Gastroesophageal sphincter (tissue), 4 donors: Measurements from ENCODE around the gene PPP1R13B. TPM values are rescaled to one million over a fixed set of nuclear protein-coding genes. Genes with fewer than 3 reads are reported as not detected.

Experiments used
- ATAC-seq: fragments of 150-250 bp; one replicate; pipeline ENCODE4 v1.9.1; 2016; ENCODE audit warnings: mild to moderate bottlenecking, moderate library complexity
- H3K27ac ChIP-seq, 4 donors: fragments of 200-600 bp; sonication (generic) in 3 of 4; 1 replicate in 3 of 4; 2 replicates in 1 of 4; pipeline ENCODE4 v1.5.1; 2016 to 2019
- H3K27me3 ChIP-seq: fragments of 200-600 bp; sonication (generic); one replicate; pipeline ENCODE4 v1.5.1; 2019
- H3K36me3 ChIP-seq, 2 donors: fragments of 200-600 bp; sonication (generic); one replicate each; pipeline ENCODE4 v1.5.1; 2019; ENCODE audit warnings: control low read depth in 1 of 2
- H3K4me1 ChIP-seq, 3 donors: fragments of 200-600 bp; sonication (generic); 1 replicate in 2 of 3; 2 replicates in 1 of 3; pipeline ENCODE4 v1.5.1; 2016 to 2019; ENCODE audit warnings: control low read depth in 2 of 3
- H3K4me3 ChIP-seq, 2 donors: fragments of 200-600 bp; sonication (generic); one replicate each; pipeline ENCODE4 v1.5.1; 2019; ENCODE audit warnings: mild to moderate bottlenecking in 1 of 2, moderate library complexity in 1 of 2
- H3K9me3 ChIP-seq, 3 donors: fragments of 200-600 bp; sonication (generic); one replicate each; pipeline ENCODE4 v1.5.1; 2017 to 2019; ENCODE audit warnings: control low read depth in 2 of 3
- CTCF ChIP-seq, 4 experiments: fragments of 200-600 bp in 2 of 4; fragments of 450-650 bp in 2 of 4; sonication (generic) in 1 of 4; IDR thresholded peaks; one replicate each; pipeline ENCODE4 v1.5.1; 2017 to 2019; ENCODE audit warnings: antibody characterized with exemption in 4 of 4, mild to moderate bottlenecking in 2 of 4, moderate library complexity in 2 of 4
- EP300 ChIP-seq: sonication (generic); formaldehyde crosslinking; IDR thresholded peaks from one replicate; pipeline ENCODE4 v1.6.1; 2017; ENCODE audit warnings: antibody characterized with exemption, mild to moderate bottlenecking
- POLR2A ChIP-seq, 2 donors: fragments of 450-650 bp; IDR thresholded peaks; one replicate each; pipeline ENCODE4 v1.6.1; 2017; ENCODE audit warnings: antibody characterized with exemption in 2 of 2, mild to moderate bottlenecking in 2 of 2, moderate library complexity in 1 of 2
- POLR2AphosphoS5 ChIP-seq: sonication (generic); formaldehyde crosslinking; IDR thresholded peaks from one replicate; pipeline ENCODE4 v1.6.1; 2017; ENCODE audit warnings: antibody characterized with exemption
- WGBS, 2 donors: methylation state at CpG; one replicate each; pipeline ENCODE4 v1.1.5; 2018; ENCODE audit warnings: low coverage in 1 of 2; 5-methylcytosine and 5-hydroxymethylcytosine counted together
- total RNA-seq, 4 donors: library from RNA; depleted of rRNA; stranded (reverse); fragments of >200 nt; gene quantifications; one replicate each; pipeline ENCODE4 v1.1.0, GENCODE V29; 2016

Gene PPP1R13B
- total RNA-seq, 4 donors from 2014 or later: 13.9 to 24.8 (median 17.5) TPM

GRCh38 chr14:103725001-103725682 is 122.2 kb downstream of the PPP1R13B start:
- Histone ChIP-seq H3K4me3 (no peak overlapping the region), H3K27ac (peak overlapping the region in 3 of 4 donors; percentile 85 to 98 (median 90)), H3K27me3 (no peaks in the 10 kb centered on the region), H3K9me3 (no peaks in the 10 kb centered on the region), H3K4me1 (peaks cover 9 to 100% (median 37%) of the 10 kb centered on the region in 3 donors), H3K36me3 (peaks cover 0 to 53% of the 10 kb centered on the region in 2 donors)
- ATAC-seq: no peak
- TF ChIP-seq POLR2AphosphoS5 (no peak), CTCF (IDR thresholded peaks at IDR 0.05) (no peak), EP300 (no peak), POLR2A (IDR thresholded peaks at IDR 0.05) (no peak)
- WGBS, 2 donors: 80% methylated on average over 1 of the region's 29 CpGs; no CpG with 5 or more reads in 1 of the 2 donors

GRCh38 chr14:103724116-103724515 is 123.3 kb downstream of the PPP1R13B start:
- TF ChIP-seq POLR2AphosphoS5 (peak; percentile 55), CTCF (IDR thresholded peaks at IDR 0.05) (peak in 3 of 4 experiments; percentile 13 to 38 (median 23)), POLR2A (IDR thresholded peaks at IDR 0.05) (no peak), EP300 (no peak)
- no CpG with 5 or more reads among the region's 20 CpGs for WGBS, 2 donors
- Histone ChIP-seq H3K27ac (peak overlapping the region; percentile 75 to 98 (median 88)), H3K4me3 (peak overlapping the region in 1 of 2 donors; percentile 18), H3K4me1 (peaks cover 9 to 100% (median 41%) of the 10 kb centered on the region in 3 donors), H3K36me3 (peaks cover 0 to 43% of the 10 kb centered on the region in 2 donors), H3K27me3 (no peaks in the 10 kb centered on the region), H3K9me3 (no peaks in the 10 kb centered on the region)
- ATAC-seq: peak; percentile 60

GRCh38 chr14:103723748-103724081 is 123.7 kb downstream of the PPP1R13B start:
- no peaks in the 10 kb centered on the region for H3K27me3 ChIP-seq
- WGBS, 2 donors: no CpG with 5 or more reads among the region's 7 CpGs
- H3K4me1 ChIP-seq: peaks cover 9 to 100% (median 43%) of the 10 kb centered on the region in 3 donors
- no peaks in the 10 kb centered on the region for H3K9me3 ChIP-seq
- peak overlapping the region; percentile 75 to 98 (median 88) for H3K27ac ChIP-seq
- TF ChIP-seq CTCF (IDR thresholded peaks at IDR 0.05): no peak
- TF ChIP-seq POLR2AphosphoS5: no peak
- no peak for TF ChIP-seq EP300
- no peak for TF ChIP-seq POLR2A (IDR thresholded peaks at IDR 0.05)
- ATAC-seq: peak; percentile 4
- H3K4me3 ChIP-seq: peak overlapping the region in 1 of 2 donors; percentile 18
- H3K36me3 ChIP-seq: peaks cover 0 to 39% of the 10 kb centered on the region in 2 donors

- Histone ChIP-seq H3K27me3 (no peaks in the 10 kb centered on the region), H3K27ac (peak overlapping the region; percentile 75 to 98 (median 82)), H3K36me3 (peaks cover 0 to 19% of the 10 kb centered on the region in 2 donors), H3K4me3 (no peak overlapping the region), H3K4me1 (peaks cover 9 to 100% (median 65%) of the 10 kb centered on the region in 3 donors), H3K9me3 (no peaks in the 10 kb centered on the region)
- no peak for TF ChIP-seq POLR2A (IDR thresholded peaks at IDR 0.05)
- peak; percentile 90 for TF ChIP-seq POLR2AphosphoS5
- TF ChIP-seq EP300: no peak
- no peak for TF ChIP-seq CTCF (IDR thresholded peaks at IDR 0.05)
- 47 to 80% methylated on average over 4 to 15 of the region's 26 CpGs for WGBS, 2 donors
- peak; percentile 51 for ATAC-seq
Measured at GRCh38 chr14:103721334-103722120, 125.8 kb downstream of the PPP1R13B start.
